Measurements from ENCODE around the gene HPSE2.
"Not testable (repeated sequence)": the region's sequence is repeated elsewhere in the genome, so short reads cannot be mapped to it uniquely, and the experiment has no call there.

Gene HPSE2

GRCh38 chr10:99248824-99249223 is 13.2 kb upstream of the HPSE2 start:
- TF ChIP-seq CTCF (IDR thresholded peaks at IDR 0.05; ENCODE audit: low read depth, low read length, missing control alignments), result no peak
- H3K27me3 ChIP-seq (replicated peaks), result no peaks in the 10 kb centered on the region
- in situ Hi-C loops (cut with HindIII; ENCODE audit: low pct_ligation_motif_present, low sequenced_read_pairs), result no loop called here
- DNase-seq, result no peak
- no peak overlapping the region for H3K27ac ChIP-seq
- no peak overlapping the region for H3K4me3 ChIP-seq (ENCODE audit: low read depth, low read length)
- H3K36me3 ChIP-seq (replicated peaks), result no peaks in the 10 kb centered on the region

- H3K36me3 ChIP-seq (replicated peaks); in situ Hi-C loops (cut with HindIII; ENCODE audit: low pct_ligation_motif_present, low sequenced_read_pairs); H3K4me3 ChIP-seq (ENCODE audit: low read depth, low read length); DNase-seq; H3K27ac ChIP-seq; H3K27me3 ChIP-seq (replicated peaks): not testable (repeated sequence)
These were observed 12.2 kb upstream of the HPSE2 start for GRCh38 chr10:99247893-99248292.

GRCh38 chr10:99236627-99237309 is 1.1 kb upstream of the HPSE2 start:
- in situ Hi-C loops (cut with HindIII; ENCODE audit: low pct_ligation_motif_present, low sequenced_read_pairs), result no loop called here
- Histone ChIP-seq H3K36me3 (replicated peaks) (no peaks in the 10 kb centered on the region), H3K27me3 (replicated peaks) (peaks cover 54% of the 10 kb centered on the region), H3K4me3 (ENCODE audit: low read depth, low read length) (no peak overlapping the region), H3K27ac (no peak overlapping the region)
- TF ChIP-seq CTCF (IDR thresholded peaks at IDR 0.05; ENCODE audit: low read depth, low read length, missing control alignments), result no peak
- DNase-seq, result no peak

- no peaks in the 10 kb centered on the region for H3K36me3 ChIP-seq (replicated peaks)
- DNase-seq, result no peak
- H3K27ac ChIP-seq, result no peak overlapping the region
- in situ Hi-C loops (cut with HindIII; ENCODE audit: low pct_ligation_motif_present, low sequenced_read_pairs), result no loop called here
- no peak overlapping the region for H3K4me3 ChIP-seq (ENCODE audit: low read depth, low read length)
- H3K27me3 ChIP-seq (replicated peaks), result peaks cover 66% of the 10 kb centered on the region
- TF ChIP-seq CTCF (IDR thresholded peaks at IDR 0.05; ENCODE audit: low read depth, low read length, missing control alignments), result no peak
These were observed 628 bp downstream of the HPSE2 start for GRCh38 chr10:99234791-99235657.

- in situ Hi-C loops (cut with HindIII; ENCODE audit: low pct_ligation_motif_present, low sequenced_read_pairs), result no loop called here
- H3K27me3 ChIP-seq (replicated peaks), result peaks cover 66% of the 10 kb centered on the region
These were observed 1.4 kb downstream of the HPSE2 start for GRCh38 chr10:99234041-99234790.

More at GRCh38 chr10:99234041-99234790, 1.4 kb downstream of the HPSE2 start:
- TF ChIP-seq CTCF (IDR thresholded peaks at IDR 0.05; ENCODE audit: low read depth, low read length, missing control alignments), result no peak
- no peaks in the 10 kb centered on the region for H3K36me3 ChIP-seq (replicated peaks)
- peak overlapping the region; percentile 34 for H3K4me3 ChIP-seq (ENCODE audit: low read depth, low read length)
- DNase-seq, result peak; percentile 14
- H3K27ac ChIP-seq, result no peak overlapping the region
